Common myeloid progenitor, CD34-positive (primary cell): ENCODE measurements around the gene NADSYN1.

ENCODE experiments used
- CTCF ChIA-PET: fragments of 350-600 bp; sonication (Branson Sonifier 250); formaldehyde crosslinking; loops from one replicate; lab custom pipeline; 2021; ENCODE audit warnings: antibody characterized with exemption; lab: Charles Lee
- POLR2A ChIA-PET: fragments of 350-600 bp; sonication (Branson Sonifier 250); formaldehyde crosslinking; loops from one replicate; lab custom pipeline; 2021; ENCODE audit warnings: antibody characterized with exemption; lab: Charles Lee
- DNase-seq, 3 donors: peaks; one replicate each; pipeline versions ENCODE4 v3.0.0 to v3.0.0-alpha.2; 2013
- H3K27ac ChIP-seq, 2 experiments: 1 replicate in 1 of 2; 2 replicates in 1 of 2; pipeline ENCODE4 v1.7.0; 2013; ENCODE audit warnings: inconsistent platforms in 2 of 2, low read length in 2 of 2, mild to moderate bottlenecking in 2 of 2, low read depth in 1 of 2, moderate library complexity in 1 of 2; ENCODE audit not compliant: severe bottlenecking in 2 of 2, insufficient read depth in 1 of 2, poor library complexity in 1 of 2
- H3K27me3 ChIP-seq, 5 experiments: replicated peaks in 2 of 5; 1 replicate in 3 of 5; 2 replicates in 2 of 5; pipeline versions ENCODE4 v1.6.1 to v1.7.0; 2013; ENCODE audit warnings: low read length in 4 of 5, mild to moderate bottlenecking in 2 of 5, moderate library complexity in 2 of 5, inconsistent platforms in 1 of 5; ENCODE audit not compliant: insufficient read depth in 5 of 5, control insufficient read depth in 4 of 5
- H3K36me3 ChIP-seq, 4 experiments: 1 replicate in 2 of 4; 2 replicates in 2 of 4; pipeline versions ENCODE4 v1.6.1 to v1.7.0; 2013; ENCODE audit warnings: low read length in 3 of 4, control low read depth in 1 of 4, mild to moderate bottlenecking in 1 of 4; ENCODE audit not compliant: control insufficient read depth in 4 of 4, insufficient read depth in 4 of 4
- H3K4me1 ChIP-seq, 4 experiments: 1 replicate in 3 of 4; 2 replicates in 1 of 4; pipeline versions ENCODE4 v1.6.1 to v1.7.1; 2013; ENCODE audit warnings: low read length in 3 of 4, mild to moderate bottlenecking in 3 of 4, control low read depth in 1 of 4, inconsistent platforms in 1 of 4, moderate library complexity in 1 of 4; ENCODE audit not compliant: control insufficient read depth in 4 of 4, insufficient read depth in 4 of 4; ENCODE audit errors: control extremely low read depth in 1 of 4
- H3K4me3 ChIP-seq, 7 experiments: 1 replicate in 4 of 7; 2 replicates in 3 of 7; pipeline versions ENCODE4 v1.5.1 to v1.7.0; 2013; ENCODE audit warnings: mild to moderate bottlenecking in 7 of 7, low read length in 6 of 7, moderate library complexity in 6 of 7, inconsistent platforms in 2 of 7, low read depth in 2 of 7, control low read depth in 1 of 7; ENCODE audit not compliant: insufficient read depth in 4 of 7, control insufficient read depth in 1 of 7; ENCODE audit errors: extremely low read depth in 1 of 7
- H3K9me3 ChIP-seq, 5 experiments: 1 replicate in 4 of 5; 2 replicates in 1 of 5; pipeline versions ENCODE4 v1.6.1 to v1.7.1; 2013; ENCODE audit warnings: low read length in 4 of 5, mild to moderate bottlenecking in 2 of 5, inconsistent platforms in 1 of 5, low read depth in 1 of 5, moderate library complexity in 1 of 5; ENCODE audit not compliant: control insufficient read depth in 4 of 5, insufficient read depth in 2 of 5; ENCODE audit errors: control extremely low read depth in 1 of 5
- WGBS: methylation state at CpG from one replicate; pipeline ENCODE4 v1.1.5; 2013; ENCODE audit not compliant: insufficient coverage; 5-methylcytosine and 5-hydroxymethylcytosine counted together

Gene NADSYN1

DNA sequence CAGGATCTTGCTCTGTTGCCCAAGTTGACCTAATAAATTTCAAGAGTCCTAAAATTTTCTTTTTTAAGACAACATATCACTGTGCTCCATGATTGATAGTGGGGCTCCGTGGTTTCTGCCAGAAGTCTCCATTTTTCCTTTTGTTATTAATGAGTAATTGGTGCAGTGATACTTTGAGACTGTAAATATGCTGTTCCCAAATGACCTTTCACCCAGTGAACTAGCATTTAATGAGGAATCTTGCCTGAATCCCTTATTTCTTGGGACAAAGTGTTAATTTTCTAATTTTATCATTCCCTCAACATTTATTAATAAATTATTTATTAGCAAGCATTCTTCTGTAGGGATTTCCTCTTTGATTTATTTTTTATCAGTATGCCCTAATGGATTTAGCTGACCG, 2.5 kb upstream of the NADSYN1 start:
- no CpG with 5 or more reads among the region's 2 CpGs for WGBS
- ChIA-PET POLR2A (no interaction called here), CTCF (no interaction called here)
- H3K36me3 ChIP-seq: peaks cover 0 to 29% (median 10%) of the 10 kb centered on the region in 4 experiments
- no peaks in the 10 kb centered on the region for H3K27me3 ChIP-seq
- DNase-seq: no peak
- peaks cover 17 to 65% (median 58%) of the 10 kb centered on the region in 4 experiments for H3K4me1 ChIP-seq
- peak overlapping the region in 1 of 2 experiments; percentile 78 for H3K27ac ChIP-seq
- H3K9me3 ChIP-seq: peaks cover 0 to 8% (median 0%) of the 10 kb centered on the region in 5 experiments
- H3K4me3 ChIP-seq: peak overlapping the region in 1 of 7 experiments; percentile 21

DNA sequence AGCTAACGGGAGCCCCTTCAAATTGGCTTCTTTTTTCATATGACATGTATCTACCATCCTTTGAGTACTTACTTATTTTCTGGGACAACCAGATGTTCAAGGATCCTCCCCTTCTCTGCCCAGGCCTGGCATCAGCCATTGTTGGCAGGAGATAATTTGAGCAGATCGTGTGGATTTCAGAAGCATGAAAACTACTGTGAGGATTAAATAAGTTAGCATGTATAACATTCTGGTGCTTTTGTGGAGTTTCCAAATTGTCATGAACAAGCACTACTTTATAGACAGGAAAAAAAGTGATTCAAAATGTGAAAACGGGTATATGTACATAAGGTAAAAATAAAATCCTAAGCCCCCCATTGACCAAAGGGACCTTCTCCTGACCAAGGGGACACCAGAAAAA, 2.1 kb upstream of the NADSYN1 start:
- no peak for DNase-seq
- ChIA-PET CTCF (no interaction called here), POLR2A (no interaction called here)
- 100% methylated on average over 1 of the region's 3 CpGs for WGBS
- Histone ChIP-seq H3K27ac (no peak overlapping the region), H3K27me3 (no peaks in the 10 kb centered on the region), H3K4me3 (peak overlapping the region in 2 of 7 experiments; percentile 19 to 81), H3K9me3 (peaks cover 0 to 6% (median 0%) of the 10 kb centered on the region in 5 experiments), H3K36me3 (peaks cover 1 to 29% (median 12%) of the 10 kb centered on the region in 4 experiments), H3K4me1 (peaks cover 17 to 65% (median 58%) of the 10 kb centered on the region in 4 experiments)

DNA sequence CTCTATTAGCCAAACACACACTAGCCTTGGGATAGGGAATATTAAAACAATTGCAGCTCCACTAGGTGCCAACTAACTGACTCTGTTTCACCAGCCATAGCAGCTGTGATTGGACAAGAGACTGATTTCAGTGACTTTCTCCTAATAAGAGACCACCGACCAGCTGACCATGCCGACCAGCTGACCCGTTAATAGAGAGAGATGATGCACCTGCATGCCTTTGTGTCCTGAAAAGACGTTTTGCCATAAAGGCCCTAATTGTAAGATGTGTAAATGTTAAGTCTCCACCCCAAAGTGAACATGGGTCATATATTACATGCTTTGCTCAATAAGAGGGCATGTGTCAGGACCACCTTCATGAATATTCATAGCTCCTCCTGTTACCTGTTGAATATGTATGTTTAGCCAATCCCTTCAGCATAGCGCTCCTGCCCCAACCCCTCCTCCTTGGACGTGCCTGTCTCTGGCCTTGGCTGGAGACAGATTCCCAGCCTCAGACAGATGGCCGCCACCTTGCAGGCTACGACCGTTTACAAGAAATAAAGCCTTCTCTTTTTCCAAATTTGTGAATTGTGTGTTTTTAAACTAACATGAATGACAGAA, 1.3 kb upstream of the NADSYN1 start:
- peaks cover 2 to 30% (median 18%) of the 10 kb centered on the region in 4 experiments for H3K36me3 ChIP-seq
- no peaks in the 10 kb centered on the region for H3K27me3 ChIP-seq
- H3K4me3 ChIP-seq: peak overlapping the region in 6 of 7 experiments; percentile 34 to 98 (median 84)
- H3K27ac ChIP-seq: peak overlapping the region; percentile 74 to 89
- ChIA-PET POLR2A (interaction anchor here (0.6 kb wide), 1 partner anchor 1000 kb away, joined by 4 read pairs; no protein-coding TSS in a partner anchor), CTCF (no interaction called here)
- H3K9me3 ChIP-seq: no peaks in the 10 kb centered on the region
- 13% methylated on average over 2 of the region's 9 CpGs for WGBS
- no peak for DNase-seq
- H3K4me1 ChIP-seq: peaks cover 17 to 65% (median 58%) of the 10 kb centered on the region in 4 experiments

DNA sequence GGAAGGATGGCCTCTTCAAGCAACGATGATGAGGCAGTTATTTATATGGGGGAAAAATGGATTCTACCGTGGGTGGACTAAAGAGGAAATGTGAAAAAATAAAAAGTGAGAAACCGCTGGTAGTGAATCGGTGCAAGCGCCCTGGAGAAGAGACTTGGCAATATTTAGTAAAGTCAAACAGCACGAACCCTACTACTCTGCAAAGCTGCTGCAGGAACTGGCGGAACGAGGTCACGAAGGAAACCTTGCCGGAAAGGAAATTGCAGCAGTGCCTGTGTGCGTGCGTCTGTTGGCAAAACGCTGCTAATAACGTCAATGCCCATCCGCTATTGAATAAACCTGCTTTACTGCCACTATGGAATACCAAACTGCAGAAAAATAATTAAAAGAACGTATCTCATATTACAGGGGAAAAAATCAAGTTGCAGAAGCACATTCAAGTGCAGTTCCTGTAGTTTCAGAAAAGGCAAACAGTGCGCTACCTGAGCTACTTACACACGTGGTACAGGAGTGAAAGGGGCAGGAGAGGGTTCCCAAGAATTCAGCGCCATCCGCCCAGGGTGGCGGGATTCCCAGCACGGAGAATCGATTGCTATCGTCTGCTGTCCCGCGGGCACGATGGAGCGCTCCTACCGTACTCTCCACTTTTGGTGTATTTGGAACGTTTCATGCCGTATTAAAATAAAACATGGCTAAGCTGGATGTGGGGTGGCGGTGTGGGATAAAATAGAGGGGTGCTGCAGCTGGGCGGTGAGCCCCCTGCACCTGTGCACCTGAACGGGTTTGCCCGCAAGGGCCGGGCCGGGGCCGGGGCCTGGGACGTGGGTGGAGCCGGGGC, 585 bp upstream of the NADSYN1 start:
- peak overlapping the region; percentile 74 to 89 for H3K27ac ChIP-seq
- peak; percentile 80 to 82 (median 81) for DNase-seq
- POLR2A ChIA-PET: interaction anchor here (1.0 kb wide), 1 partner anchor 16 kb away, joined by 3 read pairs; no protein-coding TSS in a partner anchor
- WGBS: 0% methylated on average over 27 of the region's 40 CpGs
- no peaks in the 10 kb centered on the region for H3K27me3 ChIP-seq
- CTCF ChIA-PET: interaction anchor here (1.0 to 1.6 kb wide), 2 partner anchors 111 to 114 kb away, joined by 3 to 5 read pairs; no protein-coding TSS in a partner anchor
- H3K4me1 ChIP-seq: peaks cover 17 to 62% (median 52%) of the 10 kb centered on the region in 4 experiments
- no peaks in the 10 kb centered on the region for H3K9me3 ChIP-seq
- peaks cover 5 to 30% (median 24%) of the 10 kb centered on the region in 4 experiments for H3K36me3 ChIP-seq
- H3K4me3 ChIP-seq: peak overlapping the region; percentile 56 to 98 (median 87)

DNA sequence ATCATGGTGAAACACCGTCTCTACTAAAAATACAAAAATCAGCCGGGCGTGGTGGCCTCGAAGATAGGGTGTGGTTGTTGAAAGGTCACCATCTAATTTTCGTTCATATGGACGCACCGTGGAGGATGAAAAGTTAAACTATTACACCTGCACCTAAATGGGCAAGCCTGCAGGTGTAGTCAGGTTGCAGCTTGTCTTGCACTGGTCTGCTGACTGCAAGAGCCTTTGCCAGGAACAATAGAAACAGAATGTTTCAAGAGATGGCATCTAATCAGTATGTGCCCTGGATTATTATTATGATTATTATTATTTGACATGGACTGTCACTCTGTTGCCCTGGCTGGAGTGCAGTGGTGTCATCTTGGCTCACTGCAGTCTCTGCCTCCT, 908 bp downstream of the NADSYN1 start:
- no peaks in the 10 kb centered on the region for H3K27me3 ChIP-seq
- peaks cover 15 to 49% (median 44%) of the 10 kb centered on the region in 4 experiments for H3K4me1 ChIP-seq
- 70% methylated on average over 3 of the region's 7 CpGs for WGBS
- ChIA-PET CTCF (interaction anchor here (1.6 kb wide), 1 partner anchor 109 kb away, joined by 5 read pairs; no protein-coding TSS in a partner anchor), POLR2A (no interaction called here)
- H3K27ac ChIP-seq: peak overlapping the region in 1 of 2 experiments; percentile 84
- H3K36me3 ChIP-seq: peaks cover 7 to 45% (median 35%) of the 10 kb centered on the region in 4 experiments
- peak overlapping the region in 5 of 7 experiments; percentile 75 to 98 (median 90) for H3K4me3 ChIP-seq
- no peak for DNase-seq
- H3K9me3 ChIP-seq: no peaks in the 10 kb centered on the region

DNA sequence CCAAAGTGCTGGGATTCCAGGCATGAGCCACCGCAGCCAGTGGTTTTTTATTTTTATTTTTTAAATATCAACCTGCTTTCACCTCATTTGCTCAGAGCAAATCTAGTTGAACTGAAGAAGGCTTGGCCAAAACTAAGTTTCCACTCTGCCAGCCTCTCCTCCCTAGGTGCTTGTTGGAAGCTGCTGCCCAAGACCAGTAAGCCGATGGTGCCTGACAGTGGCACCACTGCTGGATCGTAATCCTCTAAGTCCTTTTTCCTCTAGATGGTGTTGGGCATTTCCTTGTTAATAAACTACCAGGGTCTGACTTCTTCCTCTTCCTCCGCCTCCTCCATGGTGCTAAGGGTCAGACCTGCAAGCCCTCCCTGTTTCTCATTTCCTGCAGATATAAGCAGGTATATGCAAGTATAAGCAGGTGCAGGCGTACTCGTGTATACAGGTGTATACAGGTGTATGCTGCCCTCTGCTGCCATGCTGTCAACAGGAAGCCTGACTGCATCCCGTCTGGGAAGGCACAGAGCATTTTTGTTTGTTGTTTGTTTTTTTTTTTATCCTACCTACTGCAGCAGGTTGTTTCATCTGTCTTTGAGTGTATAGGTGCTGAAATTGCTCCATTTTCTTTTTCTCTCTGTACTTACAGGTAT, 1.6 kb downstream of the NADSYN1 start:
- no peaks in the 10 kb centered on the region for H3K9me3 ChIP-seq
- H3K4me3 ChIP-seq: peak overlapping the region in 1 of 7 experiments; percentile 90
- no peaks in the 10 kb centered on the region for H3K27me3 ChIP-seq
- ChIA-PET CTCF (no interaction called here), POLR2A (no interaction called here)
- no peak overlapping the region for H3K27ac ChIP-seq
- peaks cover 7 to 52% (median 41%) of the 10 kb centered on the region in 4 experiments for H3K36me3 ChIP-seq
- no peak for DNase-seq
- peaks cover 12 to 42% (median 38%) of the 10 kb centered on the region in 4 experiments for H3K4me1 ChIP-seq
- WGBS: 100% methylated on average over 1 of the region's 7 CpGs
